Measurements from ENCODE around the gene RPS27.

RPS27 gene

GRCh38 chr1:153985941-153986761 is 4.4 kb upstream of the RPS27 start, which contains the start of gene RAB13:
RAB13 (minus strand) TSS chr1:153986339; CDS start chr1:153986236, 103 bp downstream.
- Histone ChIP-seq H3K36me3 (replicated peaks in 1 of 2; ENCODE audit: control insufficient read depth in 2 of 2, insufficient read depth in 2 of 2, low read length in 2 of 2) (peaks cover 7 to 34% of the 10 kb centered on the region in 2 donors), H3K4me2 (ENCODE audit: insufficient read depth, low read length, poor library complexity, severe bottlenecking) (peak within 1 kb of the TSS; percentile 83), H3K9me3 (replicated peaks in 1 of 2; ENCODE audit: control insufficient read depth in 2 of 2, insufficient read depth in 1 of 2, low read depth in 1 of 2, low read length in 2 of 2) (peaks cover 0 to 1% of the 10 kb centered on the region in 2 donors), H3K27ac (replicated peaks; ENCODE audit: low read length) (peak within 1 kb of the TSS; percentile 67), H3K27me3 (ENCODE audit: control insufficient read depth in 3 of 3, insufficient read depth in 3 of 3, low read depth in 1 of 3, low read length in 3 of 3) (no peaks in the 10 kb centered on the region), H3K14ac (ENCODE audit: low read length) (no peak within 1 kb of the TSS), H3K18ac (ENCODE audit: low read length) (no peak within 1 kb of the TSS), H2BK120ac (ENCODE audit: low read depth, low read length) (no peak within 1 kb of the TSS), H2AFZ (ENCODE audit: low read length) (peak within 1 kb of the TSS; percentile 85), H3K4me1 (ENCODE audit: control insufficient read depth in 2 of 2, insufficient read depth in 1 of 2, low read depth in 1 of 2, low read length in 2 of 2) (peaks cover 6% of the 10 kb centered on the region in 2 donors), H3K23ac (ENCODE audit: low read depth, low read length, poor library complexity) (peak within 1 kb of the TSS; percentile 76), H3K79me1 (ENCODE audit: low read depth, low read length) (peaks cover 5% of the 10 kb centered on the region), H2BK15ac (ENCODE audit: low read length) (no peak within 1 kb of the TSS), H4K8ac (ENCODE audit: low read depth, low read length) (no peak within 1 kb of the TSS), H3K9ac (ENCODE audit: low read depth, low read length, poor library complexity) (peak within 1 kb of the TSS; percentile 90), H2AK5ac (ENCODE audit: low read depth, low read length) (no peak within 1 kb of the TSS), H2BK5ac (ENCODE audit: low read length) (no peak within 1 kb of the TSS), H3K4me3 (ENCODE audit: low read length in 2 of 2) (peak within 1 kb of the TSS; percentile 77 to 81), H3K4ac (ENCODE audit: low read length) (no peak within 1 kb of the TSS), H4K91ac (ENCODE audit: low read depth, low read length, poor library complexity) (no peak within 1 kb of the TSS), H2BK12ac (ENCODE audit: low read length) (no peak within 1 kb of the TSS)
- peak; percentile 74 for DNase-seq (ENCODE audit: low spot score)
- WGBS, 2 donors (ENCODE audit: extremely low coverage in 2 of 2, insufficient read length in 2 of 2, insufficient replicate concordance in 1 of 2), result no CpG with 5 or more reads among the region's 32 CpGs

GRCh38 chr1:153987621-153988020 is 2.9 kb upstream of the RPS27 start:
- H4K91ac ChIP-seq (ENCODE audit: low read depth, low read length, poor library complexity), result no peak overlapping the region
- peaks cover 0 to 3% of the 10 kb centered on the region in 2 donors for H3K9me3 ChIP-seq (replicated peaks in 1 of 2; ENCODE audit: control insufficient read depth in 2 of 2, insufficient read depth in 1 of 2, low read depth in 1 of 2, low read length in 2 of 2)
- no peaks in the 10 kb centered on the region for H3K27me3 ChIP-seq (ENCODE audit: control insufficient read depth in 3 of 3, insufficient read depth in 3 of 3, low read depth in 1 of 3, low read length in 3 of 3)
- no peak for DNase-seq (ENCODE audit: low spot score)
- H3K9ac ChIP-seq (ENCODE audit: low read depth, low read length, poor library complexity), result no peak overlapping the region
- H3K23ac ChIP-seq (ENCODE audit: low read depth, low read length, poor library complexity), result no peak overlapping the region
- H3K4me1 ChIP-seq (ENCODE audit: control insufficient read depth in 2 of 2, insufficient read depth in 1 of 2, low read depth in 1 of 2, low read length in 2 of 2), result peaks cover 9 to 14% of the 10 kb centered on the region in 2 donors
- H2BK15ac ChIP-seq (ENCODE audit: low read length), result no peak overlapping the region
- H4K8ac ChIP-seq (ENCODE audit: low read depth, low read length), result no peak overlapping the region
- no peak overlapping the region for H3K18ac ChIP-seq (ENCODE audit: low read length)
- H3K4me2 ChIP-seq (ENCODE audit: insufficient read depth, low read length, poor library complexity, severe bottlenecking), result no peak overlapping the region
- no peak overlapping the region for H3K4ac ChIP-seq (ENCODE audit: low read length)
- H3K27ac ChIP-seq (replicated peaks; ENCODE audit: low read length), result no peak overlapping the region
- H2BK12ac ChIP-seq (ENCODE audit: low read length), result no peak overlapping the region
- no peak overlapping the region for H2AK5ac ChIP-seq (ENCODE audit: low read depth, low read length)
- no peak overlapping the region for H3K14ac ChIP-seq (ENCODE audit: low read length)
- H2BK120ac ChIP-seq (ENCODE audit: low read depth, low read length), result no peak overlapping the region
- H3K79me1 ChIP-seq (ENCODE audit: low read depth, low read length), result peaks cover 5% of the 10 kb centered on the region
- no CpG with 5 or more reads among the region's 8 CpGs for WGBS, 2 donors (ENCODE audit: extremely low coverage in 2 of 2, insufficient read length in 2 of 2, insufficient replicate concordance in 1 of 2)
- H3K36me3 ChIP-seq (replicated peaks in 1 of 2; ENCODE audit: control insufficient read depth in 2 of 2, insufficient read depth in 2 of 2, low read length in 2 of 2), result peaks cover 8 to 34% of the 10 kb centered on the region in 2 donors
- no peak overlapping the region for H3K4me3 ChIP-seq (ENCODE audit: low read length in 2 of 2)
- no peak overlapping the region for H2AFZ ChIP-seq (ENCODE audit: low read length)
- H2BK5ac ChIP-seq (ENCODE audit: low read length), result no peak overlapping the region

GRCh38 chr1:153991151-153991630 is 629 bp downstream of the RPS27 start:
- H2BK120ac ChIP-seq (ENCODE audit: low read depth, low read length), result no peak overlapping the region
- no peak overlapping the region for H3K4ac ChIP-seq (ENCODE audit: low read length)
- DNase-seq (ENCODE audit: low spot score), result no peak
- no peak overlapping the region for H3K18ac ChIP-seq (ENCODE audit: low read length)
- H3K36me3 ChIP-seq (replicated peaks in 1 of 2; ENCODE audit: control insufficient read depth in 2 of 2, insufficient read depth in 2 of 2, low read length in 2 of 2), result peaks cover 25 to 45% of the 10 kb centered on the region in 2 donors
- peak overlapping the region; percentile 84 to 95 for H3K4me3 ChIP-seq (ENCODE audit: low read length in 2 of 2)
- no peak overlapping the region for H2BK12ac ChIP-seq (ENCODE audit: low read length)
- H3K27ac ChIP-seq (replicated peaks; ENCODE audit: low read length), result no peak overlapping the region
- WGBS, 2 donors (ENCODE audit: extremely low coverage in 2 of 2, insufficient read length in 2 of 2, insufficient replicate concordance in 1 of 2), result no CpG with 5 or more reads among the region's 9 CpGs
- no peak overlapping the region for H3K14ac ChIP-seq (ENCODE audit: low read length)
- peaks cover 3 to 6% of the 10 kb centered on the region in 2 donors for H3K9me3 ChIP-seq (replicated peaks in 1 of 2; ENCODE audit: control insufficient read depth in 2 of 2, insufficient read depth in 1 of 2, low read depth in 1 of 2, low read length in 2 of 2)
- no peak overlapping the region for H3K23ac ChIP-seq (ENCODE audit: low read depth, low read length, poor library complexity)
- no peak overlapping the region for H2AK5ac ChIP-seq (ENCODE audit: low read depth, low read length)
- peak overlapping the region; percentile 78 for H3K4me2 ChIP-seq (ENCODE audit: insufficient read depth, low read length, poor library complexity, severe bottlenecking)
- no peak overlapping the region for H2BK15ac ChIP-seq (ENCODE audit: low read length)
- H4K91ac ChIP-seq (ENCODE audit: low read depth, low read length, poor library complexity), result no peak overlapping the region
- H2AFZ ChIP-seq (ENCODE audit: low read length), result no peak overlapping the region
- H3K9ac ChIP-seq (ENCODE audit: low read depth, low read length, poor library complexity), result no peak overlapping the region
- H3K27me3 ChIP-seq (ENCODE audit: control insufficient read depth in 3 of 3, insufficient read depth in 3 of 3, low read depth in 1 of 3, low read length in 3 of 3), result no peaks in the 10 kb centered on the region
- peak overlapping the region; percentile 39 for H2BK5ac ChIP-seq (ENCODE audit: low read length)
- H3K79me1 ChIP-seq (ENCODE audit: low read depth, low read length), result peaks cover 5% of the 10 kb centered on the region
- no peak overlapping the region for H4K8ac ChIP-seq (ENCODE audit: low read depth, low read length)
- H3K4me1 ChIP-seq (ENCODE audit: control insufficient read depth in 2 of 2, insufficient read depth in 1 of 2, low read depth in 1 of 2, low read length in 2 of 2), result peaks cover 4 to 8% of the 10 kb centered on the region in 2 donors

- Histone ChIP-seq H3K4me2 (ENCODE audit: insufficient read depth, low read length, poor library complexity, severe bottlenecking) (no peak overlapping the region), H2BK15ac (ENCODE audit: low read length) (no peak overlapping the region), H2AK5ac (ENCODE audit: low read depth, low read length) (no peak overlapping the region), H3K27ac (replicated peaks; ENCODE audit: low read length) (no peak overlapping the region), H3K36me3 (replicated peaks in 1 of 2; ENCODE audit: control insufficient read depth in 2 of 2, insufficient read depth in 2 of 2, low read length in 2 of 2) (peaks cover 25 to 45% of the 10 kb centered on the region in 2 donors), H4K8ac (ENCODE audit: low read depth, low read length) (no peak overlapping the region), H3K79me1 (ENCODE audit: low read depth, low read length) (peaks cover 5% of the 10 kb centered on the region), H3K14ac (ENCODE audit: low read length) (no peak overlapping the region), H3K4me1 (ENCODE audit: control insufficient read depth in 2 of 2, insufficient read depth in 1 of 2, low read depth in 1 of 2, low read length in 2 of 2) (peaks cover 3 to 8% of the 10 kb centered on the region in 2 donors), H2BK120ac (ENCODE audit: low read depth, low read length) (no peak overlapping the region), H4K91ac (ENCODE audit: low read depth, low read length, poor library complexity) (no peak overlapping the region), H2BK5ac (ENCODE audit: low read length) (no peak overlapping the region), H3K9me3 (replicated peaks in 1 of 2; ENCODE audit: control insufficient read depth in 2 of 2, insufficient read depth in 1 of 2, low read depth in 1 of 2, low read length in 2 of 2) (peaks cover 3 to 6% of the 10 kb centered on the region in 2 donors), H3K27me3 (ENCODE audit: control insufficient read depth in 3 of 3, insufficient read depth in 3 of 3, low read depth in 1 of 3, low read length in 3 of 3) (no peaks in the 10 kb centered on the region), H2BK12ac (ENCODE audit: low read length) (no peak overlapping the region), H3K9ac (ENCODE audit: low read depth, low read length, poor library complexity) (no peak overlapping the region), H3K18ac (ENCODE audit: low read length) (no peak overlapping the region), H3K4ac (ENCODE audit: low read length) (no peak overlapping the region), H3K4me3 (ENCODE audit: low read length in 2 of 2) (peak overlapping the region in 1 of 2 donors; percentile 84), H3K23ac (ENCODE audit: low read depth, low read length, poor library complexity) (no peak overlapping the region), H2AFZ (ENCODE audit: low read length) (no peak overlapping the region)
- WGBS, 2 donors (ENCODE audit: extremely low coverage in 2 of 2, insufficient read length in 2 of 2, insufficient replicate concordance in 1 of 2), result no CpG with 5 or more reads among the region's 2 CpGs
- DNase-seq (ENCODE audit: low spot score), result no peak
These were observed 1.2 kb downstream of the RPS27 start for GRCh38 chr1:153991806-153992205.
